ENCODE data around the gene CBX1. TPM values are rescaled to one million over a fixed set of nuclear protein-coding genes. Genes with fewer than 3 reads are reported as not detected.

CBX1 gene
- polyA plus RNA-seq (ENCODE audit: insufficient read length in 10 of 10) = 100 to 1,000 TPM in 1 of 10 donors, 10 to 100 TPM in 9; 75.5 to 124 (median 86.6) TPM
- long read RNA-seq, donor 1, transcript CBX1-201 (5 exons, 2,232 nt) = major isoform, 16 of 32 reads
- long read RNA-seq, donor 1, partial matches to known transcripts = 14 of 32 reads
- long read RNA-seq, donor 1, other reads (novel, unspliced or antisense) = 0 of 32 reads
- long read RNA-seq, donor 2, transcript CBX1-201 (5 exons, 2,232 nt) = major isoform, 22 of 35 reads
- long read RNA-seq, donor 2, partial matches to known transcripts = 12 of 35 reads
- long read RNA-seq, donor 2, other reads (novel, unspliced or antisense) = 0 of 35 reads
- long read RNA-seq, donor 3 = 0 reads
- long read RNA-seq, donor 4, transcript CBX1-201 (5 exons, 2,232 nt) = major isoform, 10 of 29 reads
- long read RNA-seq, donor 4, partial matches to known transcripts = 15 of 29 reads
- long read RNA-seq, donor 4, other reads (novel, unspliced or antisense) = 0 of 29 reads
- long read RNA-seq, donor 5, transcript CBX1-201 (5 exons, 2,232 nt) = major isoform, 13 of 58 reads
- long read RNA-seq, donor 5, partial matches to known transcripts = 44 of 58 reads
- long read RNA-seq, donor 5, other reads (novel, unspliced or antisense) = 0 of 58 reads
- long read RNA-seq, donor 6, transcript CBX1-201 (5 exons, 2,232 nt) = major isoform, 24 of 55 reads
- long read RNA-seq, donor 6, partial matches to known transcripts = 26 of 55 reads
- long read RNA-seq, donor 6, other reads (novel, unspliced or antisense) = 0 of 55 reads
- long read RNA-seq, donor 7, transcript CBX1-201 (5 exons, 2,232 nt) = major isoform, 15 of 15 reads
- long read RNA-seq, donor 7, partial matches to known transcripts = 0 of 15 reads
- long read RNA-seq, donor 7, other reads (novel, unspliced or antisense) = 0 of 15 reads
- long read RNA-seq, donor 8, transcript CBX1-201 (5 exons, 2,232 nt) = major isoform, 13 of 35 reads
- long read RNA-seq, donor 8, partial matches to known transcripts = 15 of 35 reads
- long read RNA-seq, donor 8, other reads (novel, unspliced or antisense) = 5 of 35 reads
- long read RNA-seq, donor 9, partial matches to known transcripts = 0 of 4 reads
- long read RNA-seq, donor 9, other reads (novel, unspliced or antisense) = 0 of 4 reads

DNA sequence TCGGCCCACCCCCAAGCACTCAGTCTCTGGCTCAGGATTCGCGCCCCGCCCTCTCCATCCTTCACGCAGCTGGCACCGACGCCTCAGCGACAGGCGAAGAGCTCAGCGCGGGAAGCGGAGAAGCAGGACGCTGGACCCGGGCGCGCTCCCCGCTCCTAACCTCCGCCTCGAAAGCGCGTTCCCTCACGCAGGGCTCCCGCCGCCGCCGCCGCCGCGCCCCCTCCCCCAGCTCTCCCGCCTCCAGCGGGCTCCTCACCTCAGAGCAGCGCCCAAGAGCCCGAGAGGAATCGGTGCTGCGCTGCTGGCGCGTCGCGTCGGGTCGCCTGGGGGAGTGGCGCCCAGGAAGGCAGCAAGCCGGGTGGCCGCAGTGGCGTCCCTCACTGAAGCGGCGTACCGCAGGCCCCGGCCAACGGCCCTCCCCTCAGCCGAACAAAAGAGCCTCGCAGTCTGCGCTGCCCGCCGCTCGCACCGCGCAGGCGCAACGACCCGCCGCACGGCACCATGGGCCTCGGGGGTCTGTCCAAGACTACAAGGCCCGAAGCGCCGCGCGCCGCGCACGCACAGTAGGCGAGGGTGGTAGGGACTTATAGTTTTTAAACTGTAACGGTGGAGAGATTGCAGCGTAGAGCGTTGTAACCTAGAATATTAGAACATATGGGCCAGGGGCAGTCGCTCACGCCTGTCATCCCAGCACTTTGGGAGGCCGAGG lies at the start of gene CBX1:
TSS of gene CBX1 (minus strand) at position 467 of the 709 bp plus-strand sequence. CDS start 24,474 bp downstream, outside the sequence.
- DNase-seq = peak; percentile 96 to 99 (median 97)

DNA sequence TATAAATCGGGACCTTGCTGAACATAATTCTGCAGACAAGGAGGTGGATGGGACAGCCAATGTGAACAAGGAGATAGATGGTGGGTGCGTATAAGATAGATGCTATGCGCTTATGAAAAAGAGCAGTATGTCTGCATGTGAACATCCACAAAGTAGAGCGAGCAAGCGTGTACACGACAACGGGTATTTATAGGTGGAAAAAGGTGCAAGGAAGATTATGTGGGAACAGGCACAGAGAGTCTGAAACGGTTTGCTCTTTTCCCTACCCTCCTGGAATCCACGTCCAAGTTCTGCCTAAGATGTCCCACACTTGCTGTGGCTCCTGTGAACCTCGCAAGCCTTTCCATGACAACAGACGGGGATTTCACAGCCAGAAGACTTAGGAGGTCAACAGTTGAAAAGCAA lies 49.3 kb upstream of the CBX1 start:
- DNase-seq = no peak

DNA sequence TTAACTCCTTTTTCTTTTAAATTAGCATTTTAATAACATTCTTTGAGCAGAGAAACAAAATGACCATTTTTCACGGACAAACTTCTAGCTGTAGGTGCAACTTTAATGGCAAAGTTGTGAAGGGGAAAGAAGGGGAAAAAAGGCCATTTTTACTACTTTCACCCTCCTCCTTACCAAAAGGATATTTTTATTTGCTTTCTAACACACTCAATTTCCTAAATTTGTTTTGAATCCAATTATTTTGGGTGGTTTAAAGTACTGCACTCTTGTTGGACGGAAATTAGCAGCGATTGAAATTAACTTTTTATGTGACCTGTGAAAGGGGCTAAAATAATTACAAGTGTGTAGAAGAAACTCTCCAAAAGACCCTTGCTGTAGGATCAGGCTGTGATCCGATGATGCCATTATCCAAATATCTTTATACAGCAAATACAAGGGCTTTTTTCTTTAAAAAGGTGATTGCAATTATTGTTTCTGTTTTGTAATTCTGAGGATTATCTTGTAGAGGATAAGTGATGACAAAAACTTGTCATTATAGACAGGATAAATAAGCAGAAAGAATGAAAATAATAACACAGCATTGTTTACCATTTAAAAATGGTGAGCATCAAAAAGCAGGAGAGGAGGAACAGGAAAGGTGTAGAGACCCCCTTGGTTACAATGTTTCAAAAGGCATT lies 48.6 kb upstream of the CBX1 start:
- DNase-seq = no peak

DNA sequence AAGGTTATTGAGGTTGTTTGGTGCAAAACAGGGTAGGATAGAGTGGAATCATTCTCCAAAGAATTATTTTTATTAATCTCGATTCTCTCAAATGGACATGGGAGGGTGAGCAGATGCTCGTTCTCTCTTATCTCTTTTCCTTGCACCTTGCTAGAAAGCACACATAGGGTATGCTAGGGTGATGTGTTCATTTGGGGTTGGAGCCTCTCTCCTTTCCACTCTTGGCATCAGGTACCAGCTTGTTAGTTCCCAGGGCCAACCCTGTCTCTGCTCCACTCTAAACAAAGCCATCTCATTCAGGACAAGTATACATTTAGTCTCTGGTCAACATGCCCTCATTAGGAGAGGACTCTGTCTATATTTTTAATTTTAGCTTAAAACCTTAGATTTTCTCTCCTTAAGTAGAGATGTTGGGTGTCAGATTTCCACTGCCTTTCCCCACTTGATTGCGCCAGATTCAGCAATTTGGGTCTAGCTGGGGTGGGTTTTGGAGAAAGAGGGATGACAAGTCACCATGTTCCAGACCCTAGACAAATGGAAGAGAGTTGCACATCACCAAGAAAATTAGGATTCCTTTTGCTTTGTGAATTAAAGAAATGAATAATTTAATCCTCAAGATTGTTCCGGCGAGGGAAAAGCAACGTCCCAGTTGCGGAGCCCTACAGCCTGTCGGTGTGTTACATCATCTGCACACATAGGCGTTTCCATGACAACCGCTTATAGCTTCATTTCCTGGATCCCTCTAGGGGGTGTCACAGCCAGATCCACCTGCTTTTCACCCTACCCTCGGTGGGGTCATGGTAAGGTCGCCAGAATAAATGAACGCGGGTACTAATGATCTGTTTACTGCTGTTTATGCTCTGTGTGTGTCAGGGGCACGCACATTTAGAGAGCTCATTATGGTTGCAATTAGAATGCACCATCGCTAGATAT lies 47.8 kb upstream of the CBX1 start:
- DNase-seq = peak in 2 of 3 donors; percentile 16 to 47

DNA sequence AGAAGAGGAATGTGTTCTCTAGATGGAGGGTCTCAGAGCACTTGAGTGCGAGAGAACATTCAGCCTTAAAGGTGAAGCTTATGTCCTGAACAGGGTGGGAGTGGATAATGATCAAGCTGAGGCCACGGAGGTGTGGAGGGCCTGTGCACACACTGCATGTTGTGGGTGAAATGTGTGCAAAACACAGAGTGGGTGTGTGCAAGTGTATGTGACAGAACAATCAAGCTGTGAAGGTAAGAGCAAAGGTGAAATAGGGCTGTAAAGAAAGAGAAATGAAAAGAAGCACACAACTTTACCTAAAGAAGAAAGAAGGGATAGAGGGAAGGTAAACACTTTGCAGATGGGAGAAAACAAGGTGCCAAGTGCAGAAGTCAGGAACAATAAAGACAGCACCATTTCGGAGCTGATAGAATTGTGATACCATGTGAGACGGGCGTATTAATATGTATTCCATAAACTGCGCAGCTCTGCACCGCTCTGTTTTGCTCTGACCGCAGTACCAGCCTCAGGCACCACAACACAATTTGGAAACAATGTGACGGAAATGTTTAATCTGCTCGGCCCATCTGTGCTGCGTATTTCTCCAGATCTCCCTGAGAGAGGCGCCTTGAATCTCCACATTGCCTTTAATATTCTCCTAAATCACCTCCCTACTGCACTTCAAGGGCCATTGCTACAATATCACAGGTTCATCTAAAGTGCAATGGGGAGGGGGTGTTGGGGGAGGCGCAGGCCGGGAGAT lies 46.9 kb upstream of the CBX1 start:
- DNase-seq = no peak

DNA sequence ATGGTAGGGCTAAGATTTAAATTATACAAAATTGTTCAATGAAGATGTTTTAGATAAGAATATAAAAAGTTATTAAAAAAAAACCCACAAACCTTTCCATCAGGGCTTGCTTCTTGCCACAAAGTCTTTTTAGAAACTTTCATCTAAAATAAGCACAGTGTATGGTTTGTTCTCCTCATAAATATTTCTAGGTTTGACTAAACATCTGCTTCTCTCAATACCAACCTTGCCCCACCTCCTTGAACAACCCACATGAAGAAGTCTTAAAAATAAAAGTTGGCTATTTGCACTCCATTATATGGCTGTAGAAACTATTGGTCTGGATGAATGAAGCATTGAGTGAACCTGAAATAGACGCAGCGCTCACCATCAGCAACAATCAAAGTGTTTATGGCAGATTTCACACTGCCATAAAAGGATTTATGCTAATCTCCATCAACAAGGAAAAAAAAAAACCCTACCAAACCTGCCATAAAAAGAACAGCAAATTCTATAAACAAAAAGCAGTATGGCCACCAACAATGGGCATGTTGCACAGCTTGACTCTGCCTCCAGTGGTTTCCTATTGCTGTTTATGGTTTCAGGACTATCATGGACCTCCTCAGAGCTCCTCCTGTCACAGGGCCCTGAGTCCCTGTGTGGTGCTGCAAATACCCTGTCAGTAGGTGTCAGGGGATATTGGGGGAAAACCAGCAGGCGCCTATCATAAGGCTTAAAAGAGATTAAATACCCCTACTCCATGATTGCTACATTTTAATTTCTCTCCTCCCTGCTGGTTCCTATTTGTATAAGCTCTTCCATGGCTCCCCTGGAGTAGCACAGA lies 43.9 kb upstream of the CBX1 start:
- no peak for DNase-seq

DNA sequence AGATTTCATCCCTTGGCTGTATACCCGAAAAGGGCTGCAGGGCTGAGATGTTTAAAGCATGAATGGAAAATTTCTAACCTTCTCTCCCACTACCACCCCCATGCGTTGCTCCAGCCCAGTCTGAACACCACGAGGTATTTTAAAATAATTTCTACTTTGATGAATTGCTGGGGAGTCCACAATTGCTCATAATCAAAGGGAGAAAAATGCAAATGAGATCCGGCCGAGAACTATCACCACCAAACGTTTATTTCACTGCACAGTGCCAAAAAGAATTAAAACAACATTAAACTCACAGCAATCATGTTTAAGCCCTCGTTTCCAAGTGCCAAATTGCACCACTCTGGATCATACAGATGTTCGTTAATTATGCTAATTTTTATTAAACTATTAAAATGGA lies 43.0 kb upstream of the CBX1 start:
- DNase-seq = no peak

DNA sequence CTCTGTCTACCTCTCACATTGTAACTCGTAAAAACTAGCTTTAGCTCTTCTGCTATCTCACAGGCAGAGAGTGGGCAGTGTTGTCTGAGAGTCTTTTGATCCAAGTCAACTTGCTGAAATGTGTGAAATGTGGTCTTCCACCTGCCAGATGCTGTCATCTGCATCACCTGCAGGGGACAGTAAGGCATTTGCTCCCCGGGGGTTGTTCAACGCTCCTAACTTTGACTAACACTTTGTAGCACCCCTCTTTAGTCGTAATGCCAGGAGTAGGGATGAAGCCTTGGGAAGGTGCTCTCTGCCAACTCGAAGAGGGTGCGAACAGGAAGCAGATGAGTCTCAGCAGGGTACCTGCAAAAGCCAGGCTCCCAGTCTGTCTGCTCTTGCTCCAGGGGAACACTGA lies 42.4 kb upstream of the CBX1 start:
- DNase-seq = no peak

DNA sequence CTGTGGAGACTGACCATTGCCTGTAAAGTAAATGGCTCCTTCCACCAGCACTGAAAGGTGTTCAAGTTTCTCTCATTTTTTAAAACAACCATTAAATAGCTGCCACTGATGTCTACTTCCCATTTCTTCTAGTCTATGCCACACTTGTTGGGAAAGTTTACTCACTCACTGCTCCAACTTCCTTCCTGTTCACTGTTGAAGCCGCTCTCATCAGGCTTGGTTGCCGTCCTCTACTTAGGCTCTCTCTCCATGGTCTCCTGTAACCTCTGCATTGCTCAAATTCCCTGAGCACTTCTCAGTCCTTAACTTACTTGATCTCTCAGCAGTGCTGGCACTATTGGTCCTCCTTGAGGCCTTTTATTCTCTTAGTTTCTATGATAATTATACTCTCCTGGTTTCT lies 38.7 kb upstream of the CBX1 start:
- DNase-seq = no peak

DNA sequence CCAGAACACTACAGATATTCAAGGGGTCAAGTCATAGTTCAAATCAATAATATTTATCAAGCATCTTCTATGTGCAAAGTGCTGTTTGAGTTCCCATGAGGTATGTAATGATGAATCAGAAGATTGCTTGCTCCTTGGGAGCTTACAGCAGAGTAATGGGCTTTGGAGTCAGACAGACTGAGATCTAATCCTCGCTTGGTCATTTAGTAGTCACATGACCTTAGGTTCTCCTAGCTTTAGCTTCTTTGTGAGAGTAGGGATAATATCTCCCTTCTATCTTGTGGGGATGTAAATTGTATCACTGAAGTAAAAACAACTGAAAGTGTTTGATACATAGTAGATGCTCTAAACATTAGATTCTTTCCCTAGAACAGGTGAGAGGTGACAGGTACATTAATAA lies 36.4 kb upstream of the CBX1 start:
- DNase-seq = no peak

DNA sequence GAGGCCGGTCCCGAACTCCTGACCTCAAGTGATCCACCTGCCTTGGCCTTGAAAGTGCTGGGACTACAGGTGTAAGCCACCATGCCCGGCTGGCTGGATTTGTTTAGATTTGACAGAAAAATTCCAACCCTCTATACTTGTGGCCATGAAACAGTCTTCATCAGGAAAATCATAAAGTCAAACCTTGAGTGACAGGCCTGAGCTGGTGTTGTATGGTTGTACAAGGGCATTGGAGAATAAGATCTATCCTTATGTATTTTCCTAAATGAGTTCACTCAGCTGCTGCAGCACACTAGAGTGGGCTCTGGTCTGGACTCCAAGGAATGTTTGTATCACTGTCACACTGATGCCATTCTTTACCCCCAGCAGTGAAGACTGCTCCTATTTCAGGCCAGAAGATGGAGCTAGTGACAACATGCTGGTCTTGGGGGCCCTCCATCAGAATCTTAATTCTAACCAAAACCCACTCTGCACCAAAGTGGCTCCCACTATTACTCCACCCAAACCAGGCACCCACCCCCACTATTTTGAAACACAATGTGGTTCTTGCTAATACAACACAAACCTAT lies 33.7 kb upstream of the CBX1 start:
- no peak for DNase-seq

DNA sequence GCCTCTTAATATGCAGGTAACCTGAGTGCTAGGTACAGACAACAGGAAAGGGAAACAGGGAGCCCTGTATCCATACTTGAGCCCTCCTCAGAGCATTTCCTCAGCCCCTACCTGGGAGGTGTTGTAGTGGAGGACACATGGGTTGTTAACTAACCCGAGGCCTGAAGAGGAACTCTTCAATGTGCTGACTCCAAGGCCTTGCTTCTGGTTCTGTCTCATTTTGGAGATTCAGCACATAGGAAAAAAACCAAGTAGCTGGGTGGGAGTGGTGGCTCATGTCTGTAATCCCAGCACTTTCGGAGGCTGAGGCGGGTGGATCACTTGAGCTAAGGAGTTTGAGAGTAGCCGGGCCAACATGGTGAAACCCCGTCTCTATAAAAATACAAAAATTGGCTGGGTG lies 31.1 kb upstream of the CBX1 start:
- DNase-seq = no peak

DNA sequence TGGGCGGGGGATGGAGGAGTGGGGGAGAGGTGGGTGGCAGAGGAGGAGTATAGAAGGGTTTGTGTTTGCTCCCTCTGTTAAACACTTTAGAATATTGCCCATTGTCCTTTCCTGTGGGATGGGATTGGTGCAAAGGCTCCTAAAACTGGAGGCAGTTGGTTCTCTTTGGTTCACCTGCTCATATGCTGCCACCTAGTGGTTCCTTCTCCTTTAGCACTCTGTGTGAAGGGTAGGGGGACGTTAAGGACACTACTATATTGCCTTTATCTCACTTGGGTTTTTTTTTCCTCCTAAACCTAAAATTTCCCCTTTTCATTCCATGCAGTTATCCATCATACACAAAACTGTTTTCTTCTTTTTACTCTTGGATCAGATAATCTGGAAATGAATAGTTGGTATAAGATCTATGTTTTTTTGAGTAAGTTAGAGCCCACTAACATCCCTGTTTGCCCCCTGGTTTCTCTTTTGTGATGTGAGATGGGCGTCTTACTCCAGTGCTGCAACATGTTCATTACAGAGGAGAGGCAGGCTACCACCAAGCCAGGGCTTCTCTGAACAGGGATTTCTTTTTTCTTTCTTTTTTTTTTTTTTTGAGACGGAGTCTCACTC lies 30.0 kb upstream of the CBX1 start:
- peak; percentile 60 to 81 (median 79) for DNase-seq

DNA sequence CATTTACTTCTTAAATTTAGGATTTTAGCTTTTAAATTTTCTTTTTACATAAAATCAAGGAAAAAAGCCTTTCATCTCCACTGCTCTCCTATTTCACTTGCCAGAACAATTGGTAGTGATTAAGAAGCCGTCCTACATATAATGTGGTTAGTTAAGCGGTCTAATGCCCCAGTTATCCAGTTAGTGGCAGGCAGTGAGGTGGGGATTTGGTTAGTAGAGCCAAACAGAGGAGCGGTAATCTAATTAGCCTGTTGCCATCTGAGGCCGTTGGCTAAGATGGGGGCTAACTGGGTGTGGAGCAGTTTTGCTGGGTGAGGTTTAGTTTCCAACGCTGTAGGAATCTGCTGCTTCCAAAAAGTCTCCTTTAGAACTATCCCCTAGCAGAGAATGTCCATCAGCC lies 28.7 kb upstream of the CBX1 start:
- DNase-seq = no peak

DNA sequence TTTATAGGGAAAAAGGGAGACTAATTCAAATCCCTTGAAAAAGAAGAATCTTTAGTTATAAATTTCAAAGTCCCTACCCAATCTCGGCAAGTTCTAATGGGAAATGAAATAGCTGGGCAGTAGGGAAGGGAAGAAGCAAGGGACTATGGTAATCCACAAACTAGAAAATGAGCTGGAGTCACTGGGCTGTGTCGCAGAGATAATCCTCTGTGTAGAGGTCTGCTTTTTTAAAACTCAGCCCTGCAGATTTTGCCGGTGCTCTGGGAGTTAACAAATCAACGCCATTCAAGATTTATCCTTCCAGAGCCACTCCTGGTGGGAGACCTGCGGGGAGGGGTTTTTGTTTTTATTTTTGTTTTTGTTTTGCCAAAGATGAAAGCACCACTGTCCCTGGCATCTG lies 27.1 kb upstream of the CBX1 start:
- no peak for DNase-seq

DNA sequence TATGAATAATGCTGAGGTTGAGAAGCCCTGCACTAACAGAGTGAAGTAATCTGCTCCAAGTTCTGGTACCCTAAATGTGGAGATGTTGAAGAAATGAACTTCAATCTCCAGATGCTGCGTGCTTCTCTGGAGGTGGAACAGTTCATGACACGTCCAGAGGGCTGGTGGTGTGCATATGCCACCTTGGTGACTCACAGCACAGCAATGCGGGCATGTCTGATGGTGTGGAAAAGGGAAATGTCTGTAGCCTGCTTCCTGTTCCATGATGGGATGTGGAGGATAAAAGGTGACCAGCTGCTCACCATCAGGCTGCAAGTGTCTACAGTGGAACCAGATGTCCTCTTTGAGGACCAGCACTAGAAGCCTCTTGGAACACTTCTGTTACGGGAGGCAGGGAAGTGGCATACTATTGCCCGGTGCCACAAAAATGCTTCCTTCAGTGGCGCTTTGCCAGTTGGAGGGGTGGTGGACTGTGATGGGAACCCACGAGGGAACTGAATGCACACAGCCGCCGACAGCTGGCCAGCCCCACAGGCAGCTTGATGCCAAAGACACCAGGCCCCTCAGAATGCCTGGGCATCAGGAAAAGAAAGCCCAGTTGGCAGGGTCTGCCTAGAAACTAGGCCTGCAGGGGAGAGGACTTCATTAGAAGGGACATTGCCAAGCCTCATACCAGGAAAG lies 26.2 kb upstream of the CBX1 start:
- no peak for DNase-seq

DNA sequence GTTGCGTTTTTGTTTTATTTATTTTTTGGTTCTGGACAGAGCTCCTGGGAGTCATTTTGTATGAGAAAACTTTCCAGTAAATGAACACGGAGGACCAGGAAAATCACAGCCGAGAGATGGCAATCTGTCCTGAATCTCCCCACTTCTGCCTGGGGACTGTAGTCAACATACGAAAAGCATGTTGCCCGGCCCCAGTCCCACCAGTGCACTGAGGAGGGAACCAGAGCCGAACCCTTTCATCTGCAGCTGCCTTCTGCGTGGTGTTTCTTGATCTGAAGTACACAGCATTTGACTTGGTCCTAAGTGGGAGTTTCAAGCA lies 25.2 kb upstream of the CBX1 start:
- peak in 2 of 3 donors; percentile 17 to 54 for DNase-seq

All from muscle of back (tissue), 13 donors.